IMR-90 (cell line): ENCODE measurements around the gene AMPD1.

Experiments used
- BHLHE40 ChIP-seq: fragments of 150-350 bp; IDR thresholded peaks from 2 replicates; pipeline ENCODE4 v1.6.1; 2016; ENCODE audit warnings: mild to moderate bottlenecking, low read depth, low read length
- CTCF ChIP-seq: conservative IDR thresholded peaks from 2 replicates; pipeline ENCODE4 v1.5.1; 2012; ENCODE audit warnings: mild to moderate bottlenecking, low read depth, low read length, improper control_type of control experiment
- FOS ChIP-seq: fragments of 150-350 bp; IDR thresholded peaks from 2 replicates; pipeline ENCODE4 v1.6.1; 2016; ENCODE audit warnings: low read depth, low read length
- MAZ ChIP-seq: IDR thresholded peaks from 2 replicates; pipeline ENCODE4 v1.6.1; 2012; ENCODE audit warnings: low read depth, mild to moderate bottlenecking, low read length, improper control_type of control experiment, moderate library complexity, borderline replicate concordance
- NFE2L2 ChIP-seq: fragments of 150-350 bp; IDR thresholded peaks from 2 replicates; pipeline ENCODE4 v1.6.1; 2016; ENCODE audit warnings: low read depth, mild to moderate bottlenecking, low read length
- POLR2A ChIP-seq: IDR thresholded peaks from 2 replicates; pipeline ENCODE4 v1.6.1; 2012; ENCODE audit warnings: mild to moderate bottlenecking, low read depth, low read length
- RAD21 ChIP-seq: IDR thresholded peaks from 2 replicates; pipeline ENCODE4 v1.6.1; 2012; ENCODE audit warnings: low read length, improper control_type of control experiment
- RCOR1 ChIP-seq: IDR thresholded peaks from 2 replicates; pipeline ENCODE4 v1.6.1; 2012; ENCODE audit warnings: mild to moderate bottlenecking, low read length, improper control_type of control experiment; ENCODE audit not compliant: insufficient replicate concordance
- RFX5 ChIP-seq: IDR thresholded peaks from 2 replicates; pipeline ENCODE4 v1.8.0; 2012; ENCODE audit warnings: low read depth, mild to moderate bottlenecking, low read length, moderate library complexity
- SMC3 ChIP-seq: fragments of 150-350 bp; IDR thresholded peaks from 2 replicates; pipeline ENCODE4 v1.6.1; 2016; ENCODE audit warnings: low read depth, mild to moderate bottlenecking, antibody characterized with exemption, low read length, moderate library complexity
- TF ChIP-seq, protein P1 (sequence below): fragments of 150-350 bp; IDR thresholded peaks from 2 replicates; pipeline ENCODE4 v1.6.1; 2017; ENCODE audit warnings: mild to moderate bottlenecking, antibody characterized with exemption, low read length, low read depth

DNA sequence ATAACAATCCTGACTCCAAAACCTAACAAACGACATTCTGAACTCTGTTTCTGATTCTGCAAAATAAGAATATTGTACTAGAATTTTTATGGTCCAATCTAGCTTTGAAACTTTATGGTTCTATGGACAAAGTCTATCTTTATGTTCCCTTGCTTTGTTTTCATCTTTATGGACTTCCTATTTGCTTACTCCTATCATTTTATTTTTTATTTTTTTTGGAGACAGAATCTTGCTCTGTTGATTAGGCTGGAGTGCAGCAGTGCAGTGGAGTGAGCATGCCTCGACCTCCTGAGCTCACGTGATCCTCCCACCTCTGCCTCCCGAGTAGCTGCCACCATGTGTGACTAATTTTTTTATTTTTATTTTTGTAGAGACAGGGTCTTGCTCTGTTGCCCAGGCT lies 17.6 kb upstream of the AMPD1 start:
- TF ChIP-seq CTCF (no peak), RFX5 (no peak), MAZ (no peak), POLR2A (no peak), NFE2L2 (no peak), SMC3 (no peak), BHLHE40 (no peak), RCOR1 (no peak), FOS (no peak), RAD21 (no peak)
- TF ChIP-seq, protein P1, sequence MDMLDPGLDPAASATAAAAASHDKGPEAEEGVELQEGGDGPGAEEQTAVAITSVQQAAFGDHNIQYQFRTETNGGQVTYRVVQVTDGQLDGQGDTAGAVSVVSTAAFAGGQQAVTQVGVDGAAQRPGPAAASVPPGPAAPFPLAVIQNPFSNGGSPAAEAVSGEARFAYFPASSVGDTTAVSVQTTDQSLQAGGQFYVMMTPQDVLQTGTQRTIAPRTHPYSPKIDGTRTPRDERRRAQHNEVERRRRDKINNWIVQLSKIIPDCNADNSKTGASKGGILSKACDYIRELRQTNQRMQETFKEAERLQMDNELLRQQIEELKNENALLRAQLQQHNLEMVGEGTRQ: no peak
